Measurements from ENCODE around the gene MXD3.
"Not testable (repeated sequence)": the region's sequence is repeated elsewhere in the genome, so short reads cannot be mapped to it uniquely, and the experiment has no call there.

Gene MXD3

DNA sequence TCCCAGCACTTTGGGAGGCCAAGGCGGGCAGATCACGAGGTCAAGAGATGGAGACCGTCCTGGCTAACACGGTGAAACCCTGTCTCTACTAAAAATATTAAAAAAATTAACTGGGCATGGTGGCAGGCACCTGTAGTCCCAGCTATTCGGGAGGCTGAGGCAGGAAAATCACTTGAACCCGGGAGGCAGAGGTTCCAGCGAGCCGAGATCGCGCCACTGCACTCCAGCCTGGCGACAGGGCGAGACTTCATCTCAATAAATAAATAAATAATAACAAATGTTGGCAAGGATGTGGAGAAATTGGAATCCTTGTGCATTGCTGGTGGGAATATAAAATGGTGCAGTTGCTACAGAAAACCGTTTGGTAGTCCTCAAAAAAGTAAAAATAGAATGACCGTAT is 31.3 kb upstream of the MXD3 start:
- DNase-seq, result not testable (repeated sequence)

DNA sequence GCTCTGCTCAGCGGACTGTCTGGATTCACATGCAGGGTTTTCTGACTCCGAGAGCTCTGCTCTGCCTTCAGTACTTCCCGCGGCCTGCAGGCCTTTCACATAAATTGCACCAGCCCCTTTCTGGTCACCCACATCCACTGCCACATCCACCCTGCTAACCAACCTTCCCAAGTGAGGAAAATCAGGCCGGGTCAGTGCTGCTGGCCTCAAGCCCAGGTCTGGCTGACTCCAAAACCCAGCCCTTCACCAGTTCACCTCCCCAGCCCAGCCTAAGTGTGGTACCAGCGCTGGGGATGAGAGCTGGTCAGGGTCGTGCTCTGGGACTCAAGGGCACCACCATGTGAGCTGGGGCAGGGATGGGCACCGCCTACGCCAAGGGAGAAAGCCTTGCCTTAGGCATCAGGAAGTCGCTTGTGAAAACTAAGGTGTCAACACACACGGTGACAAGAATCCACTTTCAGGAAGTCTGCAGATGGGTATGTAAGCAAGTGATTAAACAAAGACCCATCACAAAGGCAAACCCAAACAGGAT is 27.5 kb upstream of the MXD3 start:
- DNase-seq, result no peak

DNA sequence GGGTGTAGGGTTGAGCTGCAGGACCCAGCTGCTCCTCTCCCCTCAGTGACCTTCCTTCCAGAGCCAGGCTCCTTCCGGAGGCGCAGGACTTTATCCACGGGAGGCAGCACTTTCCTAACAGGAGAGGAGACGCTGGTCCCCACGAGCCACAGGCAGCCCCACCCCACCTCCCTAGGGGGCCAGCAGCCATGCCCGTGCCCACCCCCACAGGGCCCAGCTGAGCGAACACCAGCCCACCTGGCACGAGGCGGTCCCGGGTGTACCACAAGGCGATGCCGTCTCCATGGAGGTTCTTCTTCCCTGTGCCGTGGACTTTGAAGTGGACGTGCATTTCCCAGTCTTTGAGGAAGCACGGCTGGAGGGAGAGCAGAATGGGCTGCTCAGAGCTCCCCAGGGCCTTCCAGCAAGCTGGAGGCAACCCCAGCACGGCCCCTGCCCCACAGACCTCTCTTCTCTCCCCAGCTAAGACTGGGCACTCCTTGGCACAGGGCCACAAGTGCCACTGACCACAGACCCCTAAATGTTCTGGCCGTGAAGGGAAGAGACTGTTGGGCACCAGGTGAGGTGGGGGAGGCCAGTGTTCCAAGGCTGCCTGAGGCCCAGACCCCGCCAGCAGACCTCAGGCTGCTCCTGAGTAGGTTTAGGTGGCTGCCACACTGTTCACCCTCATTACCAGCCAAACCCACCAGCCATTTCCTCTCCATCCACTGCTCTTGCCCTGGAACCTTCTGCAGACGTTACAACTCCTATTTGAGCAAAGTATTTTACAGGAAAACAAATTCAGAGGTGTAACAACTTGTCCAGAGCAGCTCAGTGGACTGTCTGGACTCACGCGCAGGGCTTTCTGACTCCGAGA is 26.8 kb upstream of the MXD3 start:
- no peak for DNase-seq

DNA sequence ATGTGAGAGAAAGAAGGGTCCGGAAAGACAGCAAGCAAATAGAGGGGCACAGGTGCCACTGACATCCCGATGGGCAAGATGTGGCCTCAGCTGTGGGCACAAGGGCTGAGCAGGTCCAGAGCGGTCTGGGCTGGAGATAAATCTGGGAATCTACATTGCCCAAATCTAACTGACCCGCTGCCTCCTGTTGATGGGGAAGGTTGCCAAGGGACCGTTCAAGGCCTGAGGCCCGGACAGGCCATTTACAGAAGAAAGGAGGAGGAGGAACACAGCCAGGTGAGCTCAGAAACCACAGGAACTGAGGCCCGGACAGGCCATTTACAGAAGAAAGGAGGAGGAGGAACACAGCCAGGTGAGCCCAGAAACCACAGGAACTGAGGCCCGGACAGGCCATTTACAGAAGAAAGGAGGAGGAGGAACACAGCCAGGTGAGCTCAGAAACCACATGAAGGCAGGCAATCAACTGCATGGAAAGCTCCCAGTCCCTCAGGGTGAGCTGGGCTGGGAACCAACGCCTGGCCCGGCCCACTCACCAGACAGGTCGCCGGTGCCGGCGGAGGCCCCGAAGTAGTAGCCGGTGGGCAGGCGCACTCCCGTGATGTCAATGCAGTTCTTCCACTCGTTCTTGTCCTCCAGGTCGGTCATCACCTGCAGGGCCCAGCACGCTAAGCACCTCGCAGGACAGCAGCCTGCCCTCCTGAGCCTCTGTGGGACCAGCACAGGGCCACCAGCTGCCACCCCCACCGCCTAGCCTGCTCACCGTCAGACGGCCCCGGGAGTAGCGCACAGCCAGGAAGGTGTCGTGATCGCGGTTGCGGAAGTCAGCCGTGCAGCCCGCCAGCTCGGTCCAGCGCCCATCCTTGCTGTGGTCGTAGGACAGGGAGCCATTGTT is 25.2 kb upstream of the MXD3 start:
- no peak for DNase-seq

DNA sequence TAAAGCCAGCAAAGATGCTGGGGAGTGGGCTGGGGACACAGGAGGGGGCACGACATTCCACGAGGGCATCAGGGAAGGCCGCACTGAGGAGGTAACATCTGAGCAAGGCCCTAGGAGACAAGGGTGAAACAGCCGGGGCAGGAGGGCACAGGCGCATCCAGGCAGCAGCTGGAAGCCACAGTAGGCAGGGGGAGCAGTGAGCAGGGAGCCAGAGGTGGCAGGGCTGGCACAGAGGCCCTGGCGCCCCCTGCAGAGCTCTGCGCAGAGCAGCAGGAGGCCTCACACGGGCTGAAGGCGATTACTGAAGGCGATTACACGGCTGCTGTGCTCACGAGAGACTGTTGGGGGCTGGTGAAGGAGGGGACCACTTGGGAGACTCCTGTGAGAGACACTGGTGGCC is 24.4 kb upstream of the MXD3 start:
- no peak for DNase-seq

DNA sequence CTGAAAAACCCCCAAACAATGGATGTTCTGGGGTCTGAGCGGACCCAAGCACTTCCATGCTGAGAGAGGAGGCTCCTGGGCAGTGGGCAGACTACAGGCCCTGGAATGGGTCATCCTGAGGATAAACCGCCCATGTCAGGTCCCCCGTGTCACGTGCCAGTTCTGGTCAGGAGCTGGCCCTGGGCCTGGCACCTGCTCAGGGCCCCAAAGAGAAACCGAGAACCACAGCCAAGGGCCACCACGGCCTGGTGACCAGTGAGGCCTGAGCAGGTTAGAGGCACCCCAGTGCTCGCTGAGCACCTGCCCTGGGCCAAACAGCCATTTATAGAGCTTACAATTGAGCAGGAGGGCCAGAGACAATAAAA is 24.0 kb upstream of the MXD3 start:
- no peak for DNase-seq

DNA sequence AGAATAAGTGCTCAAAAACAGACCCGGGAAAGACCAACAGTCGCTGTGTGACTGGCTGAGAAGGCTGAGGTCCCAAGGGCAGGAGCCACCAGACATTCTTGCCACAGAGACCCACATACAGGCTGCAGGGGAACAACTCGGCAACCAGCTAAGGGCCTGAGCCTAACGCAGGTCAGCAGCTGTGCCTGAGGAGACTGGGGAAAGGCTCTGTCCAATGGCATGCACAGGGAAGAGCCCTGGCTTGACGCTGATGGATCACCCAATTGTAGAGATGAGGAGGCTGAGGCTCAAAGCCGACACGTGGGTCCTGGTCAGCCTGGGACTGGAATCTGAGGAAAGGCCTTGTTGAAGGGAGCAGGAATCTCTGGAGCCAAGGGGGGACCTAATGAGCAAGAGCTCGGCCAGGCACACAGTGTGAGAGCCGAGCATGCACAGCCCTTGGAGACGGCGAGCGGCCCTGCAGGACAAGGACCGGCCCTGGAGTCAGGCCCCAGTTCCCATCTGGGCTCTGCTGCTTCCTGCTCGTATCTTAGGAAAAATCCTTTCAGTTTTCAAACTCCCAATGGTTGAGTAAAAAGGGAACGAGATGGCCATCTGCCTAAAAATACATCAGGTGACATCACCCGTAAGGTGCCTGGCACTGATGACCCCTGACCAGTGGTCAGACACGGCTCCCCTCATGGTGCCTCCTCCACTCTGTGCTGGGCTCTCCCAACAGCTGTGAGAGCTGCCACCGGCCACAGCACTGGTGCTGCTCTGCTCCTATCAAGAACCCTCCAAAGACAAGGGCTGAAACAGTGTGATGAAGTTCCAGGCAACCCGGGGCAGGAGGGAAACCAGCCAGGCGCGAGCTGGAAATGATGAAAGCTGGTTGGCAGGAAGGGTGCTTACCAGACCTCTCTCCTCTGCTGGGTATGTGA is 23.3 kb upstream of the MXD3 start:
- DNase-seq, result no peak

DNA sequence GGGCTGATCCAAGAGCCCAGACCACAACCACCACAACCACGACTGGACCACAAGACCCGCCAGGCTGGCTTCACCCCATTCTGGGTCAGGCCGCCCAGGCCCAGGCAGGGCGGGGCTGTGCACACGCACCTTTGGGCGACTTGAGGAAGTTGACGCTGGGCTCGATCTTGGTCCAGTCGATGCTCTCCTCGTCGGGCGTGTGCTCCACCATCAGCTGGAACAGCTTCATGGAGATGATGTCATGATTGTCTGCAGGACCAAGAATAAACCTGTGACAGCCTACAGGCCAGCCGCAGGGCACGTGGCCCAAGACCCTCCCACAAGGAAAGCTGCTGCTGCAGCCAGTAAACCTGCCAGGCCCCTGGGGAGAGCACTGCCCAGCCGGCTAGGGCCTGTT is 22.5 kb upstream of the MXD3 start:
- DNase-seq, result no peak

DNA sequence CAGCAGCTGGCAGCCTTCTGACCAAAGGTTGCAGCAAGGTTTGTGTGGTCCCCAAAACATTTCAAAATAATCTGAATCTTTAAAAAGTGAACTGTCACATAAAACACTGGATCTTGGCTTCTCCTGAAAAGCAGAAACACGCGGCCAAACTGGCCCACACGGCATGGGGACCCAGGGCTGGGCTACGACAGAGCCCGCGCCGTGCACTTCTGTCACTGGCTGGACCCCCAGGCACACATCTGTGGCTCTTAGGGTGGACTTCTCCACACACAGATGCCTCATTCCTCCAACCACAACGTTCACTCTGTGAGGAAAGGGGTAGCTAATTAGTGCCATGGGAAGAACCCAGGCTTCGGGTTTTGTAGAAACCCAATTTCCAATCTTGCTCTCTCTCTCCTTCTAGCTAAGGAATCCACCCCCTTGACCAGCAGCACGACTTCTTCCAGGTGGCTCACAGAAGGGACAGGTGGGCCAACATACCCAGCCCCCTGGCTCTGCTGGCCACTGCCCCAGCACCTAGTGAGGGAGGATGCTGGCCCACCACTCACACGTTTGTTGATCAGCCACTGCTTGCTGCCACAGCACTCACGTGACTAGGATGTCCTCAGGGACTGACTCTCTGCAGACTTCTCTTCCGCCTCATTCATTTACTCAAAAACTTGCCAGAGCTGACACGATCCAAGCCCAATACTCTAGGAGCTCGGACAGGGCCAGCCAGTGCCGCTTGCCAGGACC is 21.9 kb upstream of the MXD3 start:
- DNase-seq, result no peak

DNA sequence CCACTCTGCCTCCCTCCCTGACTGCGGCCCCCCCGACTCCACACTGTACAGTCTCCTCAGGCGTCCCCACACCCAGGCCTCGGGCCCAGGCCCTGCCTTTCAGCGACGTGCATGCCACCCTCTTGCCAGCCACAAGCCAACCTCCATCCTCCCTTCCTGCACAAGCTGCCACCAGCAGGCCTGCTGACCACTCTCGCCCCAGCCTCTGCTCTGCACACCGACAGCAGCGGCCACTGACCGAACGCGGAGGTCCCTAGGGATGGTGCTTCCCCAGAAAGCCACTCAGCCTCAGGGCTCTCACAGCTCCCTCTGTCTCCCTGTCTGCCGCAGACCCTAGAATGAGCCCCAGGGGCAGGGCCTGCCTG is 21.2 kb upstream of the MXD3 start:
- DNase-seq, result no peak

DNA sequence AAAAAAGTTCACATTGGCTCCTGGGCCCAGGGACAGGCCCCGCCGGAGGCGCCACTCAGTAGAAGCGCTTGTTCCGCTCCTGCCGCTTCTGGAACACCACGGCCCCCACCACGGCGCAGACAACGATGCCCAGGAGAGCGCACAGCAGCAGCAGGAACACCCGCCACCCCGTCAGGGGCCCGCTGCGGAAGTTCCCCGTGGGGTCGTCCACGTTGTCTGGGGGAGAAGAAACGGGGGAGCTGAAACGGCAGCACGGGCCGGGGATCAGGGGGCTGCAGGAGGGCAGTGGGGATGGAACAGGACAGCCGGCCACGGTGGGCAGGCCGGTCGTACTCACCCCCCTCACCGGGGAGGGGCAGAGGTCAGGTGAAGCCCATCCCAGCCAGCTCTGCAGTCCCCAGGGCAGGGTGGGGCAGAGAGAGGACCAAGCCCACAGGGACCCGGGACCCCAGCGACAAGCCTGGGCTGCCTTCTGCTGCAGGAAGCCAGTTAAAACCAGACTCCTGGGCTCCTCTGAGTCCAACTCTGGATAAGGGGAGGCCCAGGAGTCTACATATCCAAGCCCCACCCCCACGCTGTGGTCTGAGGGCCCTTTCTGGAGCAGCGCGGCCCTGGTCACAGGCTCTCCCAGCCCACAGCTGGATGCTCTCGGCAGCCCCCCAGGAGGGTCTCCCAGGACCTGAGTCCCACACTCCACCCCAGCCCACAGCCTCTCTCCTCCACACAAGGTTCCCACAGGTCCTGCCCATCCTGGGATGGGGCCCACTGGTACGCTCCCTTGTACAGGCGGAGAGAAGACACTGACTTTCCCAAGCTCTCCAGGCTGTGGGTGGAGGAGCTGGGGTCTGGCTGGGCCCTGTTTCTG is 20.6 kb upstream of the MXD3 start:
- no peak for DNase-seq

DNA sequence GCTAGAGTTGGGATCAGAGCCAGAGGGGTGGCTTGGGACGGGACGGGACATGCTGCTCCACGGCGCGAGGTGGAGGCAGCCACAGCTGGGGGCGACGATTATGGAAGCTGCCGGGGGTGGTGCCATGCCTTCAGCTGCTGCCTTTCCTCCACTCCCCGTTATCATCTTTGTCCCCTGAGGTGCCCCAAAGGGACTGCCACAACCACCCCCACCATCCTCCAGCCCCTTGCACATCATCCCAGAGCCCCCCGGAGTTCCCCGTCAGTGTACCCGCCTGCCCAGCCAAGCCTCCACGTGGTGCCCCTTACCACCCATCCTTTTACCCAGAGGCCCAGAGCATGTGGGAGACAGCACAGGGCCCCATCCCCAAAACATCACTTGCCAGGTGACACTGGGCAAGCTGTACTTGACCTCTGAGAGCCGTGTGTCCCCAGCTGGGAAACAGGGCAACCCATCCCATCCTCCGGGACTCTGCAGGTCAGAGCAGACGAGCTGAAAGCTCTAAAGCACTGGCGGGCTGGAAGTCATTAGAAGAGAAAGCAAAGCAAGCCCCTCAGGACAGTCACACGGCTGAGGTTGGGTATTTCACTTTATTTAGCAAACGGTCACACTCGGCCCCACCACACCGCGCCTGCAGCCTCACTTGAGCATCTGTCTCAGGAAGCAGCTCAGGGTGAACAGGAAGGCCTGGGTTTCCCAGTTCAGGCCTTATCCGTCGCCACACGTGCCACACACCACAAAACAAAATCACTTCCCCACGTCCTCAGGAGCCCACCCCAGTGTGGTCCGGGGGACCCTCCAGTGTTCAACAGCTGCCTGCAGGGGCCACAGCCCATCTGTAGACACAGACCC is 19.5 kb upstream of the MXD3 start:
- no peak for DNase-seq

DNA sequence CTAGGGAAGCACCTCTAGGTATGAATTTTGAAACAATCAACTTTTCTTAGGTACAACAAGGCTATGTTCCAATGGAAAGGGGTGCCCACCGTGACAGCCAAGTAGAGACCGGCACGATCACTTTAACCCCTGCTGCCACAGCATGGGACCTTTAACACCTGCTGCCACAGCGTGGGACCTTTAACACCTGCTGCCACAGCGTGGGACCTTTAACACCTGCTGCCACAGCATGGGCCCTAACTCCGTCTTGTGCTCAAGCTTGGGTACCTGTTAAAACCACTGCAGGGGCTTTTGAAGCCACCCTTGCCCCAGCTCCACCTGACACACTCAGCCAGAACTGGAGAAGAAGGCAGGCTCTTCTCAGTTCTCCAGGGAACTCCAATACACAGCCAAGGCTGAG is 18.2 kb upstream of the MXD3 start:
- no peak for DNase-seq

DNA sequence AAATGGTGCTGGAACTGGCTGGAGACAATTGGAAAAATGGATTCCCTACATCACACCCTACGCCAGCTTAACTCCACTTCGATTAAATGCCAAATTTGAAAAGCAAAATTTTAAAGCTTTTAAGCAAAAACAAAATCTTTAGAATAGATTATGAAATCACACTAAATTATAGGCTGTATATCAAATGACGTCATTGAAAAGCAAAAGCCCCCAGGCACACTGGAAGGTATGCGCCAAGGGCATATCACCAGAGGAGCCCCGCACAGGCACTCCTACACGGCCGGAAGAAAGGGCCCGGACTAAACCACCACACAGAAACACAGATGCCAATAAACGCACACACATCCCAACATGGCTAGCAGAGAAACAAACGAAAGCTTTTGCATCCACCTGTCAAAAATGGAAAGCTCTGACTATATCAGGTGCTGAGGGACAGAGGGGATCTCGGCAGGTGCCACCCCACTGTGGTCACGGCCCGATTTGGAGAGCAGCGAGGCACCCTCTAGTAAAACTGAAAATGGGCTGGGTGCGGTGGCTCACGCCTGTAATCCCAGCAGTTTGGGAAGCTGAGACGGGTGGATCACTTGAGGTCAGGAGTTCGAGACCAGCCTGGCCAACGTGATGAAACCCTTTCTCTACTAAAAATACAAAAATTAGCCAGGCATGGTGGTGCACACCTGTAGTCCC is 17.0 kb upstream of the MXD3 start:
- no peak for DNase-seq

DNA sequence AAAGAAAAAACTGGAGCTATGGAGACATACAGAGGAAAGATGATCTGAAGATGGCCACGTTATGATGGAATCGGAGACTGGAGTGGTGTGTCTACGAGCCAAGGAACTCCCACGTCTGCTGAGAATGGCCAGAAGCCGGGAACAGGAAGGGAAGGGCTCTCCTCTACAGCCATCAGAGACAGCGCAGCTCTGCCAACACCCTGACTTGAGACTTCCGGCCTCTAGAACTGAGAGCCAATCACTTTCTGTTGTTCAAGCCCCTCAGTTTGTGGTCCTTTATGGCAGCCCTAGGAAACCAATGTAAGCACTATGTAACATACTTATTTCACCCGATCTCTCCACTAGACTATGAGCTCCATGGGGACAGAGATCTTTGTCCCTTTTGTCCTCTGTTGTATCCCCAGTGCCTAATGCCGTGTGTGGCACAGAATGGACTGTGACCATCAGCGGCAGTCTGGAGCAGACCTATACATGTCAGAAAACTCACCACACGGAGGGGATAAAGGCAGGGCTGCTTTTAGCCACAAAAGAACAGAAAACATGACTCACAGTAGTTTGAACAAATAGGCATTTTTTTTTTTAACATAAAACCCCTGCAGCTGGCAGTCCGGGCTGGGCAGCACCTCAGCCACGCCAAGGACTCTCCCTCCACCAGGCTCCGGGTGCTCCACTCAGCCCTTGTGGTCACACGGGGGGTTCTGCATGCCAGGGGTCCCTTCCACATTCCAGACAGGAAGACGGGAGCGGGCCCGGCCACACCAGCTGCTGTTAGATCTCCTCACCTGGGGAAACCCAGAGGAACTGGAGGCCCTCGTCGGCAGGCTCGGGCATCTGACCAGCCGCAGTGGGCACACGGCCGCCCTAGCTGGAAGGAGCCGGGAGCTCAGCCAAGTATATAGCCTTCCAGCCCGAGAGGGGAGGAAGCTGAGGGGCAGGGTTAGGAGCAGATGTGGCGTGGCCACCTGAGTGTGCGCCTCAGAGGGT is 16.1 kb upstream of the MXD3 start:
- DNase-seq, result no peak

DNA sequence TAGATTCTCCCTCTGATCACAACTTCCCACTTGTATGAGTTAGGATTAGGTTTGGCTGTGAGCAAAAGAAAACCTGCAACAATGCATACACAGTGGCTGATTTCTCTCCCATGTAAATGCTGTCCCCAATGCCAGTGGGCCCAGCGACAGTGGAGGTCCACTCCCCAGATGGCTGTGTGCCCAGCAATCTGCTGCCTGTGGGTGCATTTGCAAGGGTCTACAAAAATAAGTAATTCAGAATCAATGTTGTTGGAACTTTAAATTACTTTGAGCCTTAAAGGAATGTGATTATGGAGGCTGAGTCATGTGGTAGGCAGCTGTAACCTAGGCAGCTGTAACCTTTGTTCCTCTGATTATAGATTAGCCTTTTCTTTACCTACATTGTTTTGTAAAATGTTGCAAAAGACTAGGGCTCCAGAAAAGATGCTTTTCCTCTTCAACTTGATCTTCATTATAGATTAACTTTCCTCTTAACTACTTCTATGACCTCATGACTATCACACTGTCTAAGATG is 14.2 kb upstream of the MXD3 start:
- no peak for DNase-seq

DNA sequence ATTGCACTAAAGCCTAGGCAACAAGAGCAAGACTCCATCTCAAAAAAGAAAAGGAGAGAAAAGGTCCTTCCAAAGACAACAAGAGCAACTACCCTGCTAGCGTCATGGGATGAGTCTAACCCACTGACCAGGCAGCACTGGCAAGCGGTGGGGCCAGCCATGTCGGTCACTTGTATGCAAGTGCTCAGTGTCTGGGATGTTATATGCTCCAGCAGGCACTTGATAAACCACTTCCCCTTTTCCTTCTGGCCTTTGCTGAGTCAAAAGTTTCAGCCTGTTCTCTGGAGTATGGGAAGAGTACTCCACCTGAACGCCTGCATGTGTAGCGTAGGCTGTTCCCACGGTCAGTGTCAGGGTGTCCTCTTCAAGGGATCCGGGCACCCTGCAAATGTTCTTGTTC is 9.2 kb upstream of the MXD3 start:
- DNase-seq, result no peak

Measured in NCI-H748 treated with DMSO at 0.1 percent for 48 hours (cell line).